ENCODE data around the gene KDM8. TPM values are rescaled to one million over a fixed set of nuclear protein-coding genes. Genes with fewer than 3 reads are reported as not detected.
A peak's percentile ranks its signal among the peaks of the same experiment; 100 is the strongest.

The KDM8 gene
- total and polyA plus RNA-seq, 4 donors = 4.2 to 9.7 (median 8.2) TPM

DNA sequence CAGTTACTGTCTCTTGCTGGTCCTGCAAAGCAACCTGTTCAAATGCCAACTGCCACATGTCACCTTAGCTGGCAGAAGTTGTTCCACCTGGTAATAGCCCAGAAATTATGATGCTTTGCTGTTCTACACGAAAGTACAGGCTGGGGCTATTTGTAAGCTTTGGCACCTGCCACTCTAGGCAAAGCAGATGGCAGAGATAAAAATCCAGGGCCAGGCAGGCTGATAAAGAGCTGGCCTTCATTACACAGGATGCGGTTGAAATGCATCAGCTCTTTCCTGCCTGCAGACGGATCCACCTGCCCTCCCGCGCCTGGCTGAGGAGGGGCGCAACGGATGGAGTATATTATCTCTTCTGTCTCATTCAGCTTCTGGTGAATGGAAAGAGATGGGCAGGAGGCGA is 29.3 kb upstream of the KDM8 start:
- Histone ChIP-seq H3K9me3 (ENCODE audit: control insufficient read depth, insufficient read depth, low read length) (no peaks in the 10 kb centered on the region), H3K27me3 (ENCODE audit: control insufficient read depth, insufficient read depth, low read length) (no peaks in the 10 kb centered on the region), H3K4me1 (ENCODE audit: control insufficient read depth, insufficient read depth, low read length) (peaks cover under 1% of the 10 kb centered on the region), H3K27ac (ENCODE audit: low read depth, low read length) (no peak overlapping the region), H3K36me3 (ENCODE audit: control insufficient read depth, insufficient read depth, low read length) (no peaks in the 10 kb centered on the region), H3K4me3 (ENCODE audit: low read depth, low read length) (no peak overlapping the region)
- DNase-seq (ENCODE audit: low read depth in 4 of 6, low spot score in 6 of 6) = peak in 2 of 6 donors; percentile 25 to 32
- 48% methylated on average over 3 of the region's 8 CpGs for WGBS (ENCODE audit: insufficient coverage)

DNA sequence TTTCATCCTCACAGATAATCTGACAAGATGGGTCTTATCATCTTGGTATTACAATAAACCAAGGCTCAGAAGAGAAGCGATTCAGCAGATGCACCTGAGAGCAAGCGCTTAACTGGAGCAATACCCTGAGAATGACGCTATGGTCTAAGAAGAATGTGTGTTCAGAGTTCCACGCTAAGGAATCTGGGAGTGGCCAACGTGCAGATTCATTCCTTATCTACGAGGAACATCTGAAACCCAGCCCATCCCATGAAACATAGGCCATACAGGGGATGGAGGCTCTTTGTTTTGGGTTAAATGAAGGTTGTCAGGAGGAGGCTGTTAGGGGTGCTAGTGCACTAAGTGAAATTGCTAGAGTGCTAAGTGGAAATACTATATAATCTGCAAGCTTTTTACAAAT is 28.5 kb upstream of the KDM8 start:
- Histone ChIP-seq H3K27me3 (ENCODE audit: control insufficient read depth, insufficient read depth, low read length) (no peaks in the 10 kb centered on the region), H3K4me3 (ENCODE audit: low read depth, low read length) (no peak overlapping the region), H3K27ac (ENCODE audit: low read depth, low read length) (no peak overlapping the region), H3K36me3 (ENCODE audit: control insufficient read depth, insufficient read depth, low read length) (no peaks in the 10 kb centered on the region), H3K9me3 (ENCODE audit: control insufficient read depth, insufficient read depth, low read length) (no peaks in the 10 kb centered on the region), H3K4me1 (ENCODE audit: control insufficient read depth, insufficient read depth, low read length) (peaks cover 7% of the 10 kb centered on the region)
- no peak for DNase-seq (ENCODE audit: low read depth in 4 of 6, low spot score in 6 of 6)
- WGBS (ENCODE audit: insufficient coverage) = 90% methylated on average over 3 of the region's 6 CpGs

GRCh38 chr16:27175888-27176287 is 27.4 kb upstream of the KDM8 start:
- no peaks in the 10 kb centered on the region for H3K36me3 ChIP-seq (ENCODE audit: control insufficient read depth, insufficient read depth, low read length)
- no peaks in the 10 kb centered on the region for H3K9me3 ChIP-seq (ENCODE audit: control insufficient read depth, insufficient read depth, low read length)
- no peak overlapping the region for H3K4me3 ChIP-seq (ENCODE audit: low read depth, low read length)
- no peak for DNase-seq (ENCODE audit: low read depth in 4 of 6, low spot score in 6 of 6)
- peaks cover 7% of the 10 kb centered on the region for H3K4me1 ChIP-seq (ENCODE audit: control insufficient read depth, insufficient read depth, low read length)
- no peaks in the 10 kb centered on the region for H3K27me3 ChIP-seq (ENCODE audit: control insufficient read depth, insufficient read depth, low read length)
- H3K27ac ChIP-seq (ENCODE audit: low read depth, low read length) = no peak overlapping the region
- 98% methylated on average over 7 of the region's 8 CpGs for WGBS (ENCODE audit: insufficient coverage)

- DNase-seq (ENCODE audit: low read depth in 4 of 6, low spot score in 6 of 6) = no peak
- no peak overlapping the region for H3K27ac ChIP-seq (ENCODE audit: low read depth, low read length)
- no peaks in the 10 kb centered on the region for H3K9me3 ChIP-seq (ENCODE audit: control insufficient read depth, insufficient read depth, low read length)
- no peaks in the 10 kb centered on the region for H3K27me3 ChIP-seq (ENCODE audit: control insufficient read depth, insufficient read depth, low read length)
- no peaks in the 10 kb centered on the region for H3K36me3 ChIP-seq (ENCODE audit: control insufficient read depth, insufficient read depth, low read length)
- peaks cover 7% of the 10 kb centered on the region for H3K4me1 ChIP-seq (ENCODE audit: control insufficient read depth, insufficient read depth, low read length)
- 93% methylated on average over 12 of the region's 13 CpGs for WGBS (ENCODE audit: insufficient coverage)
- no peak overlapping the region for H3K4me3 ChIP-seq (ENCODE audit: low read depth, low read length)
These were observed 26.1 kb upstream of the KDM8 start for GRCh38 chr16:27177031-27177774.

- DNase-seq (ENCODE audit: low read depth in 4 of 6, low spot score in 6 of 6) = peak in 2 of 6 donors; percentile 58 to 64
- Histone ChIP-seq H3K27ac (ENCODE audit: low read depth, low read length) (no peak overlapping the region), H3K4me1 (ENCODE audit: control insufficient read depth, insufficient read depth, low read length) (peaks cover 7% of the 10 kb centered on the region), H3K36me3 (ENCODE audit: control insufficient read depth, insufficient read depth, low read length) (no peaks in the 10 kb centered on the region), H3K4me3 (ENCODE audit: low read depth, low read length) (no peak overlapping the region), H3K9me3 (ENCODE audit: control insufficient read depth, insufficient read depth, low read length) (no peaks in the 10 kb centered on the region), H3K27me3 (ENCODE audit: control insufficient read depth, insufficient read depth, low read length) (no peaks in the 10 kb centered on the region)
- 7% methylated on average over 7 of the region's 13 CpGs for WGBS (ENCODE audit: insufficient coverage)
These were observed 23.7 kb upstream of the KDM8 start for GRCh38 chr16:27179500-27180072.

DNA sequence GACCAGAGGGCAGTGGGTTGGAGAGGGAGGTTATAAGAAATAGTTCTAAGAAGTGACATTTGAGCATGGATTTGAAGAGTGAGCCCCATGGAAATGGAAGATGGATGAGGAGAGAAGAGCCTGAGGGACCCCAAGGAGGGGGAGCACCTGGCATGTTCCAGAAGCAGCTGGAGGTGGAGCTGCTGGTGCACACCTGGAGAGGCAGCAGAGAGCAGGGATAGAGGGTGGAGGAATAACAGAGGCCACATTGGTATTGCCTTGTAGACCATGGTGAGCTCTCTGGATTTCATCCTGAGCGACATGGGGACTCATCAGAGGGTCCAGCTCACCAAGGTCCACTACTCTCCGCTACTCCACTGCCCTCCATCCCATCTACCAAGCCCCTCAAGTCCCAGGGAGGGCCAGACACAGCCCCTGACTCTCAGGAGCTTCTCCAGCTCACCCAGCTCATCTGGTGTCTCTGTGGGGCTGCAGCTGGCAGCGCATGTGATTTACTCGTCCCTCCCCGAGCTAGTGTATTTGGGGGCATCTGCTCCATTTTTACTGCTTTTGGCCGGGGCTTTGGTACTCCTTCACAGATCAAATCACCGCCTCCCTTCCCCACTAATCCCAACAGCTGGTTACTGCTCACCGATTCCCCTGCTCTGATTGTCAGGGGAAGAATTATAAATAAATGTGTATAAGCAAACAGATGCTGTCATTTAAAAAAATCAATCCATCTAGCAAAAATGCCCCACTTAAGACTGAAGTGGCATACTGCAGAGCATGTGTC is 22.1 kb upstream of the KDM8 start:
- 93% methylated on average over 3 of the region's 8 CpGs for WGBS (ENCODE audit: insufficient coverage)
- Histone ChIP-seq H3K4me3 (ENCODE audit: low read depth, low read length) (no peak overlapping the region), H3K9me3 (ENCODE audit: control insufficient read depth, insufficient read depth, low read length) (no peaks in the 10 kb centered on the region), H3K27ac (ENCODE audit: low read depth, low read length) (no peak overlapping the region), H3K4me1 (ENCODE audit: control insufficient read depth, insufficient read depth, low read length) (peaks cover 12% of the 10 kb centered on the region), H3K27me3 (ENCODE audit: control insufficient read depth, insufficient read depth, low read length) (no peaks in the 10 kb centered on the region), H3K36me3 (ENCODE audit: control insufficient read depth, insufficient read depth, low read length) (no peaks in the 10 kb centered on the region)
- peak in 2 of 6 donors; percentile 13 to 74 for DNase-seq (ENCODE audit: low read depth in 4 of 6, low spot score in 6 of 6)

DNA sequence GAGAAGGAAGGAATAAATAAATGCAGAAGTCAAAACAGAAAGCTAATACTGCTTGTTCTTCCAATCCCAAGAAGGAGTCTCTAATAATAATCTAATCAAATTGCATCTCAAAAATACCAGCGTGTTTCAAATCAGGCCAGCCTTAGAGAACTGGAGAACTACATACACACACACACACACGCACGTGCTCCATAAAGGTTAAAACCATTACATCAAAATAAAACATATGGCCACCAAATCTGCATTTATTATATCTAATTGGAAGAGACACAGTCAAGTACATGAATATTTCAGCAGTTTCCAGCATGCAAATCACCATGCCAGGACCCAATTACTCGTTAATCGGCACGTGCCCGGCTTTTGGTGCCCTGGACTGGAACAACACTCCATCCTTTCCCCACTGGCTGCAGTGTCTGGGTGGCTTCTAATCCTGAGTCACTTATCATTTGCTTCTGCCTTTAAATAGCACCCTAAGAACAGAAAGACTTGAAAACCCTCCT is 20.4 kb upstream of the KDM8 start:
- Histone ChIP-seq H3K27ac (ENCODE audit: low read depth, low read length) (no peak overlapping the region), H3K9me3 (ENCODE audit: control insufficient read depth, insufficient read depth, low read length) (no peaks in the 10 kb centered on the region), H3K4me1 (ENCODE audit: control insufficient read depth, insufficient read depth, low read length) (peaks cover 12% of the 10 kb centered on the region), H3K36me3 (ENCODE audit: control insufficient read depth, insufficient read depth, low read length) (no peaks in the 10 kb centered on the region), H3K27me3 (ENCODE audit: control insufficient read depth, insufficient read depth, low read length) (no peaks in the 10 kb centered on the region), H3K4me3 (ENCODE audit: low read depth, low read length) (no peak overlapping the region)
- peak in 2 of 6 donors; percentile 57 to 78 for DNase-seq (ENCODE audit: low read depth in 4 of 6, low spot score in 6 of 6)
- 71% methylated on average over 4 of the region's 7 CpGs for WGBS (ENCODE audit: insufficient coverage)

GRCh38 chr16:27185776-27186130 is 17.6 kb upstream of the KDM8 start:
- Histone ChIP-seq H3K27me3 (ENCODE audit: control insufficient read depth, insufficient read depth, low read length) (no peaks in the 10 kb centered on the region), H3K27ac (ENCODE audit: low read depth, low read length) (no peak overlapping the region), H3K36me3 (ENCODE audit: control insufficient read depth, insufficient read depth, low read length) (no peaks in the 10 kb centered on the region), H3K4me1 (ENCODE audit: control insufficient read depth, insufficient read depth, low read length) (peaks cover 5% of the 10 kb centered on the region), H3K4me3 (ENCODE audit: low read depth, low read length) (no peak overlapping the region), H3K9me3 (ENCODE audit: control insufficient read depth, insufficient read depth, low read length) (no peaks in the 10 kb centered on the region)
- no CpG with 5 or more reads among the region's 1 CpG for WGBS (ENCODE audit: insufficient coverage)
- DNase-seq (ENCODE audit: low read depth in 4 of 6, low spot score in 6 of 6) = no peak

GRCh38 chr16:27188633-27189032 is 14.7 kb upstream of the KDM8 start:
- Histone ChIP-seq H3K27me3 (ENCODE audit: control insufficient read depth, insufficient read depth, low read length) (no peaks in the 10 kb centered on the region), H3K4me3 (ENCODE audit: low read depth, low read length) (no peak overlapping the region), H3K27ac (ENCODE audit: low read depth, low read length) (no peak overlapping the region), H3K9me3 (ENCODE audit: control insufficient read depth, insufficient read depth, low read length) (no peaks in the 10 kb centered on the region), H3K4me1 (ENCODE audit: control insufficient read depth, insufficient read depth, low read length) (peaks cover 5% of the 10 kb centered on the region), H3K36me3 (ENCODE audit: control insufficient read depth, insufficient read depth, low read length) (no peaks in the 10 kb centered on the region)
- no CpG with 5 or more reads among the region's 2 CpGs for WGBS (ENCODE audit: insufficient coverage)
- no peak for DNase-seq (ENCODE audit: low read depth in 4 of 6, low spot score in 6 of 6)

All from spinal cord (tissue), 10 donors.